Central memory CD8-positive, alpha-beta T cell (primary cell): ENCODE data around the gene HS6ST3.
"Not testable (repeated sequence)": the region's sequence is repeated elsewhere in the genome, so short reads cannot be mapped to it uniquely, and the experiment has no call there.

Experiments
- ATAC-seq: fragments of 150-1000 bp; cut with Tn5 transposase; replicated peaks from 2 replicates; pipeline ENCODE4 v1.10.0; 2022; ENCODE audit warnings: mild to moderate bottlenecking, moderate FRiP score, moderate number of reproducible peaks; ENCODE audit not compliant: poor library complexity, severe bottlenecking; ENCODE audit errors: extremely low read depth
- DNase-seq, 2 donors: peaks; one replicate each; pipeline ENCODE4 v3.0.0; 2021; ENCODE audit warnings: low spot score in 2 of 2
- H3K27ac Mint-ChIP-seq: one replicate; pipeline ENCODE4 v1.8.0; 2022; ENCODE audit warnings: low read depth, mild to moderate bottlenecking, moderate library complexity, mixed read lengths
- H3K27me3 Mint-ChIP-seq: one replicate; pipeline ENCODE4 v1.8.0; 2022; ENCODE audit warnings: mixed read lengths
- H3K36me3 Mint-ChIP-seq: one replicate; pipeline ENCODE4 v1.8.0; 2022; ENCODE audit warnings: mild to moderate bottlenecking, moderate library complexity, mixed read lengths; ENCODE audit not compliant: insufficient read depth
- H3K4me1 Mint-ChIP-seq: one replicate; pipeline ENCODE4 v1.8.0; 2022; ENCODE audit warnings: mixed read lengths
- H3K4me3 Mint-ChIP-seq: one replicate; pipeline ENCODE4 v1.8.0; 2022; ENCODE audit warnings: mild to moderate bottlenecking, moderate library complexity, mixed read lengths
- H3K9me3 Mint-ChIP-seq: one replicate; pipeline ENCODE4 v1.8.0; 2022; ENCODE audit warnings: mixed read lengths

HS6ST3 gene

DNA sequence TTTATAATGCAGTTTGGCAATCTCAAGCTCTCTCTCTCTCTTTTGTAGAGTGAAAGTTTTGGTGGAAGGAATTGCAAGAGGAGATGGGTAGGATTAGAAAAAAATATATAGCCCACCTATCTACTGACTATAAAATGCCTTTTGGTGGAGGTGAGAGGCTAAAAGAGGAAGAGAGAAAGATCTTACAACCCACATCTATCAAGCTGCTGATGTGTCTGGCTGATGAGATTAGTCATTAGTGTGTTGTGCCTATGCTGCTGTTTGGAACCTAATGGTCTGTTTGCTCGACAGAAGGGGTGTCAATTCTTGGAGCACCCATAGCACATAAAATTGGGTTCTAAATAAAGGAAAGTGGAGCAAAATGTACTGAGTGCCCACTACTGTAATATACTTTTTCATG lies 411.0 kb downstream of the HS6ST3 start:
- no peak for ATAC-seq
- no peaks in the 10 kb centered on the region for H3K27me3 Mint-ChIP-seq

GRCh38 chr13:96503481-96503880 lies 413.6 kb downstream of the HS6ST3 start:
- H3K36me3 Mint-ChIP-seq = no peaks in the 10 kb centered on the region
- ATAC-seq (no peak), DNase-seq (no peak)
- no peak overlapping the region for H3K4me3 Mint-ChIP-seq
- H3K27ac Mint-ChIP-seq = no peak overlapping the region
- H3K9me3 Mint-ChIP-seq = peaks cover 12% of the 10 kb centered on the region
- no peaks in the 10 kb centered on the region for H3K27me3 Mint-ChIP-seq
- no peaks in the 10 kb centered on the region for H3K4me1 Mint-ChIP-seq

More for the DNA sequence above, 411.0 kb downstream of the HS6ST3 start:
- H3K36me3 Mint-ChIP-seq = no peaks in the 10 kb centered on the region
- no peak overlapping the region for H3K4me3 Mint-ChIP-seq
- no peak for DNase-seq
- H3K4me1 Mint-ChIP-seq = no peaks in the 10 kb centered on the region
- H3K27ac Mint-ChIP-seq = no peak overlapping the region
- peaks cover 27% of the 10 kb centered on the region for H3K9me3 Mint-ChIP-seq

GRCh38 chr13:96511587-96511986 lies 421.7 kb downstream of the HS6ST3 start:
- H3K36me3 Mint-ChIP-seq = no peaks in the 10 kb centered on the region
- H3K4me3 Mint-ChIP-seq = no peak overlapping the region
- no peaks in the 10 kb centered on the region for H3K27me3 Mint-ChIP-seq
- DNase-seq = no peak
- ATAC-seq = no peak
- peaks cover 6% of the 10 kb centered on the region for H3K9me3 Mint-ChIP-seq
- H3K4me1 Mint-ChIP-seq = no peaks in the 10 kb centered on the region
- no peak overlapping the region for H3K27ac Mint-ChIP-seq

- no peak overlapping the region for H3K27ac Mint-ChIP-seq
- no peak for DNase-seq
- no peaks in the 10 kb centered on the region for H3K36me3 Mint-ChIP-seq
- H3K4me1 Mint-ChIP-seq = no peaks in the 10 kb centered on the region
- no peak overlapping the region for H3K4me3 Mint-ChIP-seq
- H3K9me3 Mint-ChIP-seq = peaks cover 18% of the 10 kb centered on the region
- H3K27me3 Mint-ChIP-seq = no peaks in the 10 kb centered on the region
- no peak for ATAC-seq
Observed at GRCh38 chr13:96519380-96519779, 429.5 kb downstream of the HS6ST3 start.

- ATAC-seq, H3K4me1 Mint-ChIP-seq, DNase-seq, H3K27me3 Mint-ChIP-seq, H3K4me3 Mint-ChIP-seq, H3K36me3 Mint-ChIP-seq, H3K27ac Mint-ChIP-seq: not testable (repeated sequence)
- peaks cover 12% of the 10 kb centered on the region for H3K9me3 Mint-ChIP-seq
Observed at GRCh38 chr13:96524398-96525020, 434.6 kb downstream of the HS6ST3 start.

DNA sequence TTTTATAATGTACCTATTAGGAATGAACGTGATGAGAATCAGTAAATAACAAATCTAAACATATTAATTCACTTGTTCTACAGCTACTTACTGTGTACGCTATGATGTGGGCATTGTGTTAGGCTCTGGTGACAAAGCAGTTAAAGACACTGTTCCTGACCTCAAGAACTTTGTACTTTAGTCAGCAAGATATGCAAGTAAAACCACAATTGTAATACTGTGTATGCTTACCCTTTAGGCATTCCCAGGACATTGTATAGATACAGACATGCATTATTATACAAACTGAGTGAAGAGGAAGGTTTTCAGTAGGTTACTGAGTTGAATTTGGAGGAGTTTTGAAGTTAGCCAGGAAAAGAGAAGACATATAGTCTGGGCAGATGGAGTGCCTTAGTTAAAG lies 435.8 kb downstream of the HS6ST3 start:
- Mint-ChIP-seq H3K36me3 (no peaks in the 10 kb centered on the region), H3K4me3 (no peak overlapping the region), H3K27me3 (no peaks in the 10 kb centered on the region), H3K4me1 (no peaks in the 10 kb centered on the region), H3K9me3 (peaks cover 12% of the 10 kb centered on the region), H3K27ac (no peak overlapping the region)
- no peak for DNase-seq
- ATAC-seq = no peak

GRCh38 chr13:96527497-96527896 lies 437.6 kb downstream of the HS6ST3 start:
- no peak overlapping the region for H3K4me3 Mint-ChIP-seq
- no peaks in the 10 kb centered on the region for H3K27me3 Mint-ChIP-seq
- no peak overlapping the region for H3K27ac Mint-ChIP-seq
- no peak for ATAC-seq
- no peak for DNase-seq
- no peaks in the 10 kb centered on the region for H3K36me3 Mint-ChIP-seq
- peaks cover 10% of the 10 kb centered on the region for H3K9me3 Mint-ChIP-seq
- H3K4me1 Mint-ChIP-seq = no peaks in the 10 kb centered on the region

DNA sequence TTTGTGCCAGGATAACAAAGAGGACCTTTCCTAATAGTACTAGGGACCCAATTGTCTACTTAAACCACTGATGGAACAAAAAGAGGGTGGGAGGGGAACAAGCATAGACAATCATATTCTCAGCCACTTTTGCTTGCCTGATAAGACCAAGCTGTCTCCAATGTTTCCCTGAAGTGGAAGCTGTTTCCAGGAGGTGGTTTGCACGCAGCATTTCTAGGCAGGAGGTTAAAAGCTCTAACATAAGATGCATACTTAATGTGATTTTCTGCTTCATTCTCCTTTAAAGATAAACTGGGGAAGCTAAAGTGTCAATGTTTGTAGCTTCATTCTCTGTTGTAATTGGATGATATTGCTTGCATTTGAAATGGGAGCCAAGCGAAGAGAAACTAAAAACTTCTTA lies 442.9 kb downstream of the HS6ST3 start:
- Mint-ChIP-seq H3K4me1 (no peaks in the 10 kb centered on the region), H3K9me3 (no peaks in the 10 kb centered on the region), H3K4me3 (no peak overlapping the region), H3K27me3 (no peaks in the 10 kb centered on the region), H3K27ac (no peak overlapping the region), H3K36me3 (no peaks in the 10 kb centered on the region)
- DNase-seq = no peak
- ATAC-seq = no peak

- no peaks in the 10 kb centered on the region for H3K9me3 Mint-ChIP-seq
- H3K4me3 Mint-ChIP-seq = no peak overlapping the region
- no peaks in the 10 kb centered on the region for H3K36me3 Mint-ChIP-seq
- DNase-seq (no peak), ATAC-seq (no peak)
- H3K27me3 Mint-ChIP-seq = no peaks in the 10 kb centered on the region
- no peaks in the 10 kb centered on the region for H3K4me1 Mint-ChIP-seq
- no peak overlapping the region for H3K27ac Mint-ChIP-seq
Observed at GRCh38 chr13:96533408-96533807, 443.5 kb downstream of the HS6ST3 start.

DNA sequence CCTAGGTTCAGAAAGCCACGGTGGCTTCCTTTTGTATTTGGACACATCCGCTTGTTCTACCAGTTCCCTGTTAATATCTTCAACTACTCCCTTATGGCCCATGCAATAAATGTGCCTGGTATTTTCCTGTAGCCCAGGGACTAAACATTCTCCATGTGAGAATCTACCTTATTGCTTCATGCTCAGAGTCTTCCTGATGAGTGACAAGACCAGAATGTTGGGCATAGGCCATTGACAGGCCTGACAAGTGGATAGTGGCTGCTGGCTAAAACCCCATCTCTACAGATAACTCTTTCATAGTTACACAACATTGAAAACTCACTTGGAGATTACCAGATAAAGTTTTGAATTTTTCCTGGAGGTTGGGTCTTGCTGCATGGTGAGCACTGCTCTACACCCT lies 449.9 kb downstream of the HS6ST3 start:
- Mint-ChIP-seq H3K4me3 (no peak overlapping the region), H3K27me3 (no peaks in the 10 kb centered on the region), H3K36me3 (no peaks in the 10 kb centered on the region), H3K9me3 (peaks cover 13% of the 10 kb centered on the region), H3K27ac (no peak overlapping the region), H3K4me1 (no peaks in the 10 kb centered on the region)
- DNase-seq = no peak
- no peak for ATAC-seq

DNA sequence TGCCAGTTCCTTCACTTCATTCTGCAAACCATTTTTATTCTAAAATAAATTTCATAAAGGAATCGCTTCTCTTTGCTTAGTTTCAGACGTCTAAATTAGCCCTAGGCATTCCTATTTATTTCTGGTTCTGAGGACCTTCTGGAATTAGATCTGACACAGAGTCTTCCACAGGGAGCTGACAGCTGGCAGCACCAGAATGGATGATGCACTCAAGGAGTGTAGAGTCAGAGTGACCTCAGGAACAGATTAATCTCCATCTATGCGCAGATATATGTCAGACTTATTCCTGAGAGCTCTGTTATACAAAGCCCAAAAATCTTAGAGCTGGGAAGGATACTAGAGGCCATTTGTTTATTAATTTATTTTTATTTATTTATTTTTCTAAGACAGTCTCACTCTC lies 450.8 kb downstream of the HS6ST3 start:
- no peak for ATAC-seq
- Mint-ChIP-seq H3K4me3 (no peak overlapping the region), H3K4me1 (no peaks in the 10 kb centered on the region), H3K27me3 (no peaks in the 10 kb centered on the region), H3K9me3 (peaks cover 13% of the 10 kb centered on the region), H3K27ac (no peak overlapping the region), H3K36me3 (no peaks in the 10 kb centered on the region)
- no peak for DNase-seq

GRCh38 chr13:96542986-96543385 lies 453.1 kb downstream of the HS6ST3 start:
- Mint-ChIP-seq H3K36me3 (no peaks in the 10 kb centered on the region), H3K9me3 (peaks cover 14% of the 10 kb centered on the region), H3K27me3 (no peaks in the 10 kb centered on the region), H3K4me1 (no peaks in the 10 kb centered on the region), H3K4me3 (no peak overlapping the region), H3K27ac (no peak overlapping the region)
- no peak for DNase-seq
- no peak for ATAC-seq

DNA sequence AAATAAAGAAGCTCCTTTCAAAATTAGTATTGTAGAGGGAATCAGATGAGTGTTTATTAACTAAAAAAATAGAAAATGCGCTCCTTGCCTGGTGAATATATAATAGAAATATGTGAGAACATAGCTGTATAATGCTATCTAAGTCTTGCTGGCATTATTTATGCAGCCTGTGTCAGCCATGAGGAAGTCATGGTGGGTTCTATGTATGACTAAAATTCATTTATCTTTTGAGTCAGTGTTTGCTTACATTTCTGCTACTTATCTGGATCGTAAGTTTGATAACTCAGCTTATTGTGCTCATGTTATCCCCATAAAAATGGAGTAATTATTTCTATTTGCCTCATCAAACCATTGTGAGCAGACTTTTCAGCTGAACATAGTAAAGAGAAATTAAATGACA lies 455.1 kb downstream of the HS6ST3 start:
- H3K4me3 Mint-ChIP-seq = no peak overlapping the region
- no peaks in the 10 kb centered on the region for H3K4me1 Mint-ChIP-seq
- H3K9me3 Mint-ChIP-seq = peaks cover 23% of the 10 kb centered on the region
- ATAC-seq (no peak), DNase-seq (no peak)
- no peak overlapping the region for H3K27ac Mint-ChIP-seq
- H3K27me3 Mint-ChIP-seq = no peaks in the 10 kb centered on the region
- no peaks in the 10 kb centered on the region for H3K36me3 Mint-ChIP-seq

DNA sequence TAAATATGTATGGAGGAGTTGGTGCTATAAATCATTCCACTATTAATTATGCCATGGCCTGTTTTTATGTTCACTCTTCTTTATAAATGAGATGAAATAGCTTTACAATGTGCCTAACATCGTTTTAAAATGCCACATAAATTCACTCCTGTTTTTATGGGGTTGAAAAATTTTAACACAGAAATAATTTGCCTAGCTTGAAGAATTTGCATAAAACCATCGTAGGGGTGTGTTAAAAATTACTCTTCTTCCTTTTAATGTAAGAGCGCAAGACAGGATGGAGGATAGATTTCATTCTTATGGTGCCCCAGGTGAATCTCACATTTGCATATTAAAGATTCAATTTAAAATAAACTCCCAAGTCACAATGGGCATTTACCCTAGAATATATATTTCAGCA lies 456.6 kb downstream of the HS6ST3 start:
- Mint-ChIP-seq H3K36me3 (no peaks in the 10 kb centered on the region), H3K27ac (no peak overlapping the region), H3K4me1 (no peaks in the 10 kb centered on the region), H3K9me3 (peaks cover 24% of the 10 kb centered on the region), H3K27me3 (no peaks in the 10 kb centered on the region), H3K4me3 (no peak overlapping the region)
- no peak for DNase-seq
- ATAC-seq = no peak
